ENCODE data around the gene PSMD14.

Gene PSMD14

GRCh38 chr2:161420406-161421074 lies 112.3 kb downstream of the PSMD14 start:
- no peak for DNase-seq

GRCh38 chr2:161421686-161422085 lies 113.5 kb downstream of the PSMD14 start:
- no peak for DNase-seq

GRCh38 chr2:161422816-161423403 lies 114.7 kb downstream of the PSMD14 start:
- no peak for DNase-seq

DNA sequence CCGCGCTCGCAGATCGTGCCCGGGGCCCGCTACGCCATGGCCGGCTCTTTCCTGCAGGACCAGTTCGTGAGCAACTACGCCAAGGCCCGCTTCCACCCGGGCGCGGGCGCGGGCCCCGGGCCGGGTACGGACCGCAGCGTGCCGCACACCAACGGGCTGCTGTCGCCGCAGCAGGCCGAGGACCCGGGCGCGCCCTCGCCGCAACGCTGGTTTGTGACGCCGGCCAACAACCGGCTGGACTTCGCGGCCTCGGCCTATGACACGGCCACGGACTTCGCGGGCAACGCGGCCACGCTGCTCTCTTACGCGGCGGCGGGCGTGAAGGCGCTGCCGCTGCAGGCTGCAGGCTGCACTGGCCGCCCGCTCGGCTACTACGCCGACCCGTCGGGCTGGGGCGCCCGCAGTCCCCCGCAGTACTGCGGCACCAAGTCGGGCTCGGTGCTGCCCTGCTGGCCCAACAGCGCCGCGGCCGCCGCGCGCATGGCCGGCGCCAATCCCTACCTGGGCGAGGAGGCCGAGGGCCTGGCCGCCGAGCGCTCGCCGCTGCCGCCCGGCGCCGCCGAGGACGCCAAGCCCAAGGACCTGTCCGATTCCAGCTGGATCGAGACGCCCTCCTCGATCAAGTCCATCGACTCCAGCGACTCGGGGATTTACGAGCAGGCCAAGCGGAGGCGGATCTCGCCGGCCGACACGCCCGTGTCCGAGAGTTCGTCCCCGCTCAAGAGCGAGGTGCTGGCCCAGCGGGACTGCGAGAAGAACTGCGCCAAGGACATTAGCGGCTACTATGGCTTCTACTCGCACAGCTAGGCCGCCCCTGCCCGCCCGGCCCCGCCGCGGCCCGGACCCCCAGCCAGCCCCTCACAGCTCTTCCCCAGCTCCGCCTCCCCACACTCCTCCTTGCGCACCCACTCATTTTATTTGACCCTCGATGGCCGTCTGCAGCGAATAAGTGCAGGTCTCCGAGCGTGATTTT lies 115.5 kb downstream of the PSMD14 start:
- no peak for DNase-seq

GRCh38 chr2:161424394-161424769 lies 116.2 kb downstream of the PSMD14 start:
- no peak for DNase-seq

DNA sequence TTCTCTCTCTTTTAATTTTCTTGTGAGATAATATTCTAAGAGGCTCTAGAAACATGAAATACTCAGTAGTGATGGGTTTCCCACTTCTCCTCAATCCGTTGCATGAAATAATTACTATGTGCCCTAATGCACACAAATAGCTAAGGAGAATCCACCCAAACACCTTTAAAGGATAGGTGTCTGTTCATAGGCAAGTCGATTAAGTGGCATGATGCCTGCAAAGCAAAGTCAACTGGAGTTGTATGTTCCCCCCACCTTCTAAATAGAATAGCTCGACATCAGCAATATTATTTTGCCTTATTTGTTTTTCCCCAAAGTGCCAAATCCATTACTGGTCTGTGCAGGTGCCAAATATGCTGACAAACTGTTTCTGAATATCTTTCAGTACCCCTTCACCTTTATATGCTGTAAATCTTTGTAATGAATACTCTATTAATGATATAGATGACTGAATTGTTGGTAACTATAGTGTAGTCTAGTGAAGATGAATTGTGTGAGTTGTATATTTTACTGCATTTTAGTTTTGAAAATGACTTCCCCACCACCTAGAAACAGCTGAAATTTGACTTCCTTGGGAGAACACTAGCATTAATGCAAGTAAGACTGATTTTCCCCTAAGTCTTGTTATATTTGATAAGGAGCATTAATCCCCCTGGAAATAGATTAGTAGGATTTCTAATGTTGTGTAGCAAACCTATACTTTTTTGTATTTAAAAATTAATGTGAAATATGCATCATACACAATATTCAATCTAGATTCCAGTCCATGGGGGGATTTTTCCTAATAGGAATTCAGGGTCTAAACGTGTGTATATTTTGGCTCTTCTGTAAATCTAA lies 116.9 kb downstream of the PSMD14 start:
- DNase-seq: no peak

GRCh38 chr2:161425728-161426454 lies 117.7 kb downstream of the PSMD14 start:
- no peak for DNase-seq

DNA sequence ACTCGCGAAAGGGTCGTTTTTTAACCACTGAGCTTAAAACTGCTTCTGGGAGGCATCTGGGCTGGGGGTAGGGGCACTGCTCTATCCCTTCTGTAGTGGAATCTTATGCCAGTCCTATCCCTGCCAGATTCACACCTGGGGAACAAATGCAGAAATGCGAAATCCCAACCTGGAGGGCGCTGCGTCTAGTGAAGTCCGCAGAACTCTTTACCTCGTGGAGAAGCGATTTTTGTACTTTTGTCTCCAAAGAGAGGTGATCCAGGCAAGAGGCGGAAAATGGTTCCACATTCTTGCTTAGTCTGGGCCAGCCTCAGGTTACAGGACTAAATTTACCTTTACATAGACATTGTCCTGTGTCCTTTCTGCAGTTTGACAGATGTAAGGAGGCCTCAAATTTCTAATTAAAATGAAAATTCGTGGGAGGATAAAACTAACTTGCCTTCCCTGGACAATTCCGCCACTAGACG lies 118.3 kb downstream of the PSMD14 start:
- no peak for DNase-seq

- DNase-seq: no peak
These were observed 118.9 kb downstream of the PSMD14 start for GRCh38 chr2:161426922-161427663.

- no peak for DNase-seq
These were observed 119.7 kb downstream of the PSMD14 start for GRCh38 chr2:161427664-161428587.

GRCh38 chr2:161430386-161430785 lies 122.2 kb downstream of the PSMD14 start:
- DNase-seq: no peak

DNA sequence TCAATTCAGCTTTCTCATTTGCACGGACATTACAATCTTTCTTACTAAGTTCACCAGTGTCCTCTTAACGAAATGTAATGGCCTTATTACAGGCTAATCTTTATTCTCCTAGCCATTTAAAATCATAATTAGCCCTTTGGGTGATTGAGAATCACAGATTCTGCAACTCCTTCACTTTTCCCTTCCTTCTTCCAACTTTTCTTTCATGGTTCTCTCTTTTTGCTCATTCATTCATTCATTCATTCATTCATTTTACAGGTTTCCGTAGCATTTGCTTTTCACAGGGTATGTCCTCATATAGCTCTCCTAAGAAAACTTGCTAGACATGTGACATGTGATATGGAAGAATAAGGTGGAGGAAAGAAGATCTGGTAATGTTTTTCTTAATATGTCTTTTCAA lies 123.9 kb downstream of the PSMD14 start:
- DNase-seq: no peak

GRCh38 chr2:161434118-161434517 lies 125.9 kb downstream of the PSMD14 start:
- DNase-seq: no peak

DNA sequence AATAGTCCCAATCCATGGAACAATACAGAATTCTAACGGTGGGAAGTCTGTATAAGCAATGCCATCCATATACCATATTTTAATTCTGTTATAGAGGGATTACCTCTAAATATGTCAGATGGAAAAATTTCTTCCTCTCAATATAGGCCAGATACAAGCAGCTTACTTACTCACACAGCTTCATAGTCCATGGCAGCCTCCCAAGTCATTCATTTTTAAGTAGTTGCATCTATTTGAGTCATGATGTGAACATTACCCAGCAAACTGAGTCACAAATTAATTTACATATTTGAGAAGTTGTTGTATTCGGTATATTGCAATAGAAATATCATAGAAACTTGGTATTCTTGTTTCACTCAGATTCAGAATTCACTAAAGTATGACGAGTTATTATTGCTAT lies 128.2 kb downstream of the PSMD14 start:
- DNase-seq: no peak

GRCh38 chr2:161438598-161438997 lies 130.4 kb downstream of the PSMD14 start:
- DNase-seq: no peak

GRCh38 chr2:161445097-161445496 lies 136.9 kb downstream of the PSMD14 start:
- no peak for DNase-seq

DNA sequence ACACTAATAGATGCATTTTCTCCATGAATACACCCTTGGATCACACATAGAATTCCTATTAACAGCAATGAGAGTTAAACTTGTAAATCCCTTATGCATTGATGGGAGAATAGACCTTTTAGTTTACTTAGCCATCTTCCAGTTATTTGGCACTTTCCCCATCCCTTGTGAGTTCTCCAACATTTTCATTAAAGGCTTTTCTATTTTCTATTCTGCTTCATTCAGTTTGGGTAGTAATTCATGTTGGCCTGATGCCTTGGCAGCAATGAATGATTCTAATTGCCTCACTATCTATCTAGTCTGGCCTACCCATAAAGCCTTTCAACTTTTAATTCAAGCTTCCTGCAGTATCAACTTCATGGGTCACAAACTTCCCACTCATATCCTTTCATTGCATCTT lies 140.2 kb downstream of the PSMD14 start:
- DNase-seq: no peak
